ENCODE results near the gene HABP4. TPM values are rescaled to one million over a fixed set of nuclear protein-coding genes. Genes with fewer than 3 reads are reported as not detected.

HABP4 gene
- total and polyA plus RNA-seq, 4 donors = 1.1 to 4.0 (median 2.9) TPM

DNA sequence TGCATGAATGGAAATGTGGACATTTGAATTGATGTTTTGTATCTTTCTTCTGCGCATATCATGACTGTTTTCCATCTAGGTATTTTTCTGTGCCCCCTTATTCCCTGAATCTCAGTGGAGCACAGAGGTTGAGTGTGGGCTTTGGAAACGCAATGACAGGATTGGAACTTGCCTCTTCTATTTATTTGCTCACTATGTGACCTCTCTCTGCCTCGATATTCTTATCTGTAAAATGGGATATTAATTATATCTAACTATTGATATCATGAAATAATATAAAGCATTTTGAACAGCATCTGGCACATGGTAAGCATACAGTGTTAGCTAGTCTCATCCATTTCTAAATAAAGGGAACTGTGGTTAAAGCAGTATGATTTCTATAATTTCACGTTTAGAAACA, 26.0 kb downstream of the HABP4 start:
- 96% methylated on average over 4 of the region's 4 CpGs for WGBS
- H3K9me3 ChIP-seq (ENCODE audit: control insufficient read depth in 4 of 4, low read length in 3 of 4) = no peaks in the 10 kb centered on the region
- no peak overlapping the region for H3K9ac ChIP-seq (ENCODE audit: low read depth in 1 of 2, low read length in 2 of 2)
- H3K4me1 ChIP-seq (ENCODE audit: control insufficient read depth in 4 of 4, insufficient read depth in 4 of 4, low read length in 3 of 4) = no peaks in the 10 kb centered on the region
- H3K27me3 ChIP-seq (ENCODE audit: control insufficient read depth in 4 of 4, insufficient read depth in 4 of 4, low read length in 3 of 4) = no peaks in the 10 kb centered on the region
- peaks cover 0 to 2% (median 0%) of the 10 kb centered on the region in 4 donors for H3K36me3 ChIP-seq (ENCODE audit: control insufficient read depth in 4 of 4, insufficient read depth in 3 of 4, low read depth in 1 of 4, low read length in 3 of 4)
- no peak overlapping the region for H3K4me3 ChIP-seq (ENCODE audit: low read depth in 1 of 3, low read length in 3 of 3)
- no peak for DNase-seq (ENCODE audit: low spot score)
- H3K27ac ChIP-seq (ENCODE audit: low read depth in 1 of 2, low read length in 2 of 2) = no peak overlapping the region
- TF ChIP-seq YY1 (IDR thresholded peaks at IDR 0.05) (no peak), RXRA (IDR thresholded peaks at IDR 0.05) (no peak), FOXA2 (IDR thresholded peaks at IDR 0.05) (no peak), GABPA (IDR thresholded peaks at IDR 0.05 in 1 of 2, conservative IDR thresholded peaks at IDR 0.05 in 1 of 2) (no peak), JUND (IDR thresholded peaks at IDR 0.05) (no peak), TAF1 (conservative IDR thresholded peaks at IDR 0.05) (no peak), SP1 (IDR thresholded peaks at IDR 0.05) (no peak), RAD21 (IDR thresholded peaks at IDR 0.05) (no peak)
- TF ChIP-seq, protein P1, sequence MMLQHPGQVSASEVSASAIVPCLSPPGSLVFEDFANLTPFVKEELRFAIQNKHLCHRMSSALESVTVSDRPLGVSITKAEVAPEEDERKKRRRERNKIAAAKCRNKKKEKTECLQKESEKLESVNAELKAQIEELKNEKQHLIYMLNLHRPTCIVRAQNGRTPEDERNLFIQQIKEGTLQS (IDR thresholded peaks at IDR 0.05) = no peak
- TF ChIP-seq, protein P2, sequence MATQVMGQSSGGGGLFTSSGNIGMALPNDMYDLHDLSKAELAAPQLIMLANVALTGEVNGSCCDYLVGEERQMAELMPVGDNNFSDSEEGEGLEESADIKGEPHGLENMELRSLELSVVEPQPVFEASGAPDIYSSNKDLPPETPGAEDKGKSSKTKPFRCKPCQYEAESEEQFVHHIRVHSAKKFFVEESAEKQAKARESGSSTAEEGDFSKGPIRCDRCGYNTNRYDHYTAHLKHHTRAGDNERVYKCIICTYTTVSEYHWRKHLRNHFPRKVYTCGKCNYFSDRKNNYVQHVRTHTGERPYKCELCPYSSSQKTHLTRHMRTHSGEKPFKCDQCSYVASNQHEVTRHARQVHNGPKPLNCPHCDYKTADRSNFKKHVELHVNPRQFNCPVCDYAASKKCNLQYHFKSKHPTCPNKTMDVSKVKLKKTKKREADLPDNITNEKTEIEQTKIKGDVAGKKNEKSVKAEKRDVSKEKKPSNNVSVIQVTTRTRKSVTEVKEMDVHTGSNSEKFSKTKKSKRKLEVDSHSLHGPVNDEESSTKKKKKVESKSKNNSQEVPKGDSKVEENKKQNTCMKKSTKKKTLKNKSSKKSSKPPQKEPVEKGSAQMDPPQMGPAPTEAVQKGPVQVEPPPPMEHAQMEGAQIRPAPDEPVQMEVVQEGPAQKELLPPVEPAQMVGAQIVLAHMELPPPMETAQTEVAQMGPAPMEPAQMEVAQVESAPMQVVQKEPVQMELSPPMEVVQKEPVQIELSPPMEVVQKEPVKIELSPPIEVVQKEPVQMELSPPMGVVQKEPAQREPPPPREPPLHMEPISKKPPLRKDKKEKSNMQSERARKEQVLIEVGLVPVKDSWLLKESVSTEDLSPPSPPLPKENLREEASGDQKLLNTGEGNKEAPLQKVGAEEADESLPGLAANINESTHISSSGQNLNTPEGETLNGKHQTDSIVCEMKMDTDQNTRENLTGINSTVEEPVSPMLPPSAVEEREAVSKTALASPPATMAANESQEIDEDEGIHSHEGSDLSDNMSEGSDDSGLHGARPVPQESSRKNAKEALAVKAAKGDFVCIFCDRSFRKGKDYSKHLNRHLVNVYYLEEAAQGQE (IDR thresholded peaks at IDR 0.05) = no peak
- TF ChIP-seq, protein P3, sequence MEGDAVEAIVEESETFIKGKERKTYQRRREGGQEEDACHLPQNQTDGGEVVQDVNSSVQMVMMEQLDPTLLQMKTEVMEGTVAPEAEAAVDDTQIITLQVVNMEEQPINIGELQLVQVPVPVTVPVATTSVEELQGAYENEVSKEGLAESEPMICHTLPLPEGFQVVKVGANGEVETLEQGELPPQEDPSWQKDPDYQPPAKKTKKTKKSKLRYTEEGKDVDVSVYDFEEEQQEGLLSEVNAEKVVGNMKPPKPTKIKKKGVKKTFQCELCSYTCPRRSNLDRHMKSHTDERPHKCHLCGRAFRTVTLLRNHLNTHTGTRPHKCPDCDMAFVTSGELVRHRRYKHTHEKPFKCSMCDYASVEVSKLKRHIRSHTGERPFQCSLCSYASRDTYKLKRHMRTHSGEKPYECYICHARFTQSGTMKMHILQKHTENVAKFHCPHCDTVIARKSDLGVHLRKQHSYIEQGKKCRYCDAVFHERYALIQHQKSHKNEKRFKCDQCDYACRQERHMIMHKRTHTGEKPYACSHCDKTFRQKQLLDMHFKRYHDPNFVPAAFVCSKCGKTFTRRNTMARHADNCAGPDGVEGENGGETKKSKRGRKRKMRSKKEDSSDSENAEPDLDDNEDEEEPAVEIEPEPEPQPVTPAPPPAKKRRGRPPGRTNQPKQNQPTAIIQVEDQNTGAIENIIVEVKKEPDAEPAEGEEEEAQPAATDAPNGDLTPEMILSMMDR (IDR thresholded peaks at IDR 0.05; ENCODE audit: low read depth, low read length, missing input control) = no peak

GRCh38 chr9:96476591-96476990, 26.6 kb downstream of the HABP4 start:
- no peak overlapping the region for H3K9ac ChIP-seq (ENCODE audit: low read depth in 1 of 2, low read length in 2 of 2)
- H3K4me1 ChIP-seq (ENCODE audit: control insufficient read depth in 4 of 4, insufficient read depth in 4 of 4, low read length in 3 of 4) = no peaks in the 10 kb centered on the region
- no peak for DNase-seq (ENCODE audit: low spot score)
- no peaks in the 10 kb centered on the region for H3K27me3 ChIP-seq (ENCODE audit: control insufficient read depth in 4 of 4, insufficient read depth in 4 of 4, low read length in 3 of 4)
- WGBS = 79% methylated on average over 5 of the region's 5 CpGs
- H3K27ac ChIP-seq (ENCODE audit: low read depth in 1 of 2, low read length in 2 of 2) = no peak overlapping the region
- peaks cover 0 to 2% (median 0%) of the 10 kb centered on the region in 4 donors for H3K36me3 ChIP-seq (ENCODE audit: control insufficient read depth in 4 of 4, insufficient read depth in 3 of 4, low read depth in 1 of 4, low read length in 3 of 4)
- no peak overlapping the region for H3K4me3 ChIP-seq (ENCODE audit: low read depth in 1 of 3, low read length in 3 of 3)
- no peaks in the 10 kb centered on the region for H3K9me3 ChIP-seq (ENCODE audit: control insufficient read depth in 4 of 4, low read length in 3 of 4)
- TF ChIP-seq RAD21 (IDR thresholded peaks at IDR 0.05) (no peak), YY1 (IDR thresholded peaks at IDR 0.05) (no peak), FOXA1 (IDR thresholded peaks at IDR 0.05) (no peak), FOXA2 (IDR thresholded peaks at IDR 0.05) (no peak), HNF4A (conservative IDR thresholded peaks at IDR 0.05) (no peak), RXRA (IDR thresholded peaks at IDR 0.05) (no peak), TAF1 (conservative IDR thresholded peaks at IDR 0.05) (no peak), HNF4G (IDR thresholded peaks at IDR 0.05) (no peak), EGR1 (IDR thresholded peaks at IDR 0.05; ENCODE audit: low read depth in 2 of 2) (no peak), GABPA (IDR thresholded peaks at IDR 0.05 in 1 of 2, conservative IDR thresholded peaks at IDR 0.05 in 1 of 2) (no peak), NR2F2 (IDR thresholded peaks at IDR 0.05) (no peak), SP1 (IDR thresholded peaks at IDR 0.05) (no peak), JUND (IDR thresholded peaks at IDR 0.05) (no peak)
- TF ChIP-seq, protein P1 (IDR thresholded peaks at IDR 0.05) = no peak
- TF ChIP-seq, protein P4, sequence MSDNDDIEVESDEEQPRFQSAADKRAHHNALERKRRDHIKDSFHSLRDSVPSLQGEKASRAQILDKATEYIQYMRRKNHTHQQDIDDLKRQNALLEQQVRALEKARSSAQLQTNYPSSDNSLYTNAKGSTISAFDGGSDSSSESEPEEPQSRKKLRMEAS (IDR thresholded peaks at IDR 0.05) = no peak
- TF ChIP-seq, protein P3 (IDR thresholded peaks at IDR 0.05; ENCODE audit: low read depth, low read length, missing input control) = no peak
- TF ChIP-seq, protein P2 (IDR thresholded peaks at IDR 0.05) = no peak

Measured in liver (tissue), 9 donors.